Activated CD4-positive, CD25-positive, alpha-beta regulatory T cell treated with anti-CD3 and anti-CD28 coated beads, Interleukin-2, amount 50 U/mL, for 24 hours (primary cell): ENCODE results near the gene PEX5L.

ENCODE experiments used
- ATAC-seq, 2 donors: fragments of 150-1000 bp; cut with Tn5 transposase; one replicate each; pipeline ENCODE4 v1.10.0; 2021; ENCODE audit warnings: mild to moderate bottlenecking in 1 of 2, moderate library complexity in 1 of 2

Gene PEX5L

GRCh38 chr3:179887295-179887943, 149.3 kb downstream of the PEX5L start:
- ATAC-seq: no peak

GRCh38 chr3:179885950-179886349, 150.8 kb downstream of the PEX5L start:
- no peak for ATAC-seq

GRCh38 chr3:179884136-179884535, 152.6 kb downstream of the PEX5L start:
- ATAC-seq: no peak

- no peak for ATAC-seq
Measured at GRCh38 chr3:179882292-179882691, 154.4 kb downstream of the PEX5L start.

GRCh38 chr3:179881791-179882190, 154.9 kb downstream of the PEX5L start:
- no peak for ATAC-seq

- ATAC-seq: no peak
Measured at GRCh38 chr3:179880868-179881267, 155.9 kb downstream of the PEX5L start.

GRCh38 chr3:179876440-179876839, 160.3 kb downstream of the PEX5L start:
- ATAC-seq: no peak

GRCh38 chr3:179872842-179873241, 163.9 kb downstream of the PEX5L start:
- ATAC-seq: no peak

- no peak for ATAC-seq
Measured at GRCh38 chr3:179871782-179872181, 165.0 kb downstream of the PEX5L start.

- no peak for ATAC-seq
Measured at GRCh38 chr3:179868715-179869114, 168.0 kb downstream of the PEX5L start.

GRCh38 chr3:179867961-179868360, 168.8 kb downstream of the PEX5L start:
- ATAC-seq: no peak

- no peak for ATAC-seq
Measured at GRCh38 chr3:179865861-179866505, 170.8 kb downstream of the PEX5L start.

GRCh38 chr3:179861953-179862352, 174.8 kb downstream of the PEX5L start:
- no peak for ATAC-seq

GRCh38 chr3:179861292-179861691, 175.4 kb downstream of the PEX5L start:
- ATAC-seq: no peak

GRCh38 chr3:179860275-179861107, 176.2 kb downstream of the PEX5L start:
- ATAC-seq: no peak

GRCh38 chr3:179853176-179853575, 183.6 kb downstream of the PEX5L start:
- no peak for ATAC-seq

- ATAC-seq: peak in 1 of 2 donors; percentile 7
Measured at GRCh38 chr3:179852142-179852905, 184.4 kb downstream of the PEX5L start.

GRCh38 chr3:179848711-179849110, 188.0 kb downstream of the PEX5L start:
- no peak for ATAC-seq

- ATAC-seq: no peak
Measured at GRCh38 chr3:179842061-179842460, 194.7 kb downstream of the PEX5L start.

GRCh38 chr3:179840985-179841384, 195.8 kb downstream of the PEX5L start:
- no peak for ATAC-seq

GRCh38 chr3:179837374-179837773, 199.4 kb downstream of the PEX5L start:
- no peak for ATAC-seq

- no peak for ATAC-seq
Measured at GRCh38 chr3:179833294-179833693, 203.4 kb downstream of the PEX5L start.

- ATAC-seq: no peak
Measured at GRCh38 chr3:179832333-179832854, 204.3 kb downstream of the PEX5L start.
